Caco-2 (cell line): Measurements from ENCODE around the gene STAB1. TPM values are rescaled to one million over a fixed set of nuclear protein-coding genes. Genes with fewer than 3 reads are reported as not detected.

ENCODE experiments used
- BruUV-seq: library from RNA; stranded (reverse); fragments of 400-500 nt; replicated peaks from 2 replicates; lab custom pipeline; 2021; lab: Mats Ljungman, UMichigan
- CTCF ChIA-PET: fragments of 300-600 bp; sonication (Branson Sonifier 250); formaldehyde crosslinking; loops from one replicate; lab custom pipeline; 2022; ENCODE audit warnings: antibody characterized with exemption; lab: Charles Lee
- POLR2A ChIA-PET: fragments of 300-600 bp; sonication (Branson Sonifier 250); formaldehyde crosslinking; loops from one replicate; lab custom pipeline; 2022; ENCODE audit warnings: antibody characterized with exemption; lab: Charles Lee
- DNase-seq, 2 experiments: peaks; one replicate each; pipeline versions ENCODE4 v3.0.0 to v3.0.0-alpha.2; 2020 to 2022
- H3K27me3 ChIP-seq: replicated peaks from 2 replicates; pipeline ENCODE4 v1.6.0; 2011; ENCODE audit warnings: low read length; ENCODE audit not compliant: control insufficient read depth, insufficient read depth
- H3K36me3 ChIP-seq: 2 replicates; pipeline ENCODE4 v1.5.1; 2011; ENCODE audit warnings: low read length; ENCODE audit not compliant: control insufficient read depth, insufficient read depth
- H3K4me1 ChIP-seq: fragments of 250-450 bp; sonication (Bioruptor Pico); 2 replicates; pipeline ENCODE4 v1.5.1; 2020; ENCODE audit warnings: mild to moderate bottlenecking
- H3K4me3 ChIP-seq: 2 replicates; pipeline ENCODE4 v1.5.1; 2011; ENCODE audit warnings: low read depth, mild to moderate bottlenecking, control low read depth, low read length
- H3K9me3 ChIP-seq: fragments of 250-450 bp; sonication (Bioruptor Pico); 2 replicates; pipeline ENCODE4 v1.5.1; 2020; ENCODE audit warnings: mild to moderate bottlenecking, moderate library complexity
- H3K27ac Mint-ChIP-seq: one replicate; pipeline ENCODE4 v1.8.0; 2022; ENCODE audit warnings: mixed read lengths; ENCODE audit not compliant: unreplicated experiment
- H3K27me3 Mint-ChIP-seq: one replicate; pipeline ENCODE4 v1.8.0; 2022; ENCODE audit warnings: mixed read lengths; ENCODE audit not compliant: insufficient read depth, unreplicated experiment
- H3K36me3 Mint-ChIP-seq: one replicate; pipeline ENCODE4 v1.8.0; 2022; ENCODE audit warnings: mild to moderate bottlenecking, mixed read lengths; ENCODE audit not compliant: insufficient read depth, unreplicated experiment
- H3K4me1 Mint-ChIP-seq: one replicate; pipeline ENCODE4 v1.8.0; 2022; ENCODE audit warnings: low read depth, mixed read lengths; ENCODE audit not compliant: unreplicated experiment
- H3K4me3 Mint-ChIP-seq: one replicate; pipeline ENCODE4 v1.8.0; 2022; ENCODE audit warnings: mild to moderate bottlenecking, moderate library complexity, mixed read lengths; ENCODE audit not compliant: unreplicated experiment
- H3K9me3 Mint-ChIP-seq: one replicate; pipeline ENCODE4 v1.8.0; 2022; ENCODE audit warnings: mixed read lengths; ENCODE audit not compliant: unreplicated experiment
- intact Hi-C: fragments of 100-400 bp; cut with micrococcal nuclease; formaldehyde crosslinking; loops from one replicate; pipeline ENCODE4 v1.10.0; 2022; ENCODE audit not compliant: unreplicated experiment
- total RNA-seq: library from RNA; stranded (reverse); gene quantifications from 2 replicates; pipeline ENCODE4 v1.2.3, GENCODE V29; 2022
- TF ChIP-seq, protein P1 (sequence below), 2 experiments: fragments of 200-600 bp in 1 of 2; IDR thresholded peaks; 1 replicate in 1 of 2; 2 replicates in 1 of 2; pipeline versions ENCODE4 v1.5.1 to v1.8.0; 2011 to 2022; ENCODE audit warnings: antibody characterized with exemption in 1 of 2, control low read depth in 1 of 2, inconsistent platforms in 1 of 2, low read depth in 1 of 2, low read length in 1 of 2, mild to moderate bottlenecking in 1 of 2, moderate library complexity in 1 of 2; ENCODE audit not compliant: insufficient read depth in 1 of 2, severe bottlenecking in 1 of 2, unreplicated experiment in 1 of 2

Gene STAB1
- total RNA-seq, 1 experiment from 2014 or later, result 0.39 TPM

DNA sequence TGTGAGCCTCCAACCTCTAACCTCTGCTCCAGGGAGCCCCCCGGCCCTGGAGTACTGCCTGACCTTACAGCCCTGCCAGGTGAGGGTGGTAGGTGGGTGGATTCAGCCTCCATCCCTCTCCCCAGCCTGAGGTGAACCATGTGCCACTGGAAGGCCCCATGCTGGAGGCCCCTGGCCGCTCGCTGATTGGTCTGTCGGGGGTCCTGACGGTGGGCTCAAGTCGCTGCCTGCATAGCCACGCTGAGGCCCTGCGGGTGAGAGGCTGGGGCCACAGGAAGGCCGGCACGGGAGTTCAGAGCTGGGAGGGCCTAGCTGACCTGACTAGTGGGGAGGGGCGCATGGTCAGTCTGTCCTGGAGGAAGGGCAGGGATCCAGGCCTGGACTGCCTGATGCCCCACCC lies 19.4 kb downstream of the STAB1 start:
- H3K9me3 ChIP-seq, result no peaks in the 10 kb centered on the region
- no peaks in the 10 kb centered on the region for H3K4me1 ChIP-seq
- Mint-ChIP-seq H3K36me3 (no peaks in the 10 kb centered on the region), H3K9me3 (no peaks in the 10 kb centered on the region), H3K4me3 (no peak overlapping the region), H3K27me3 (no peaks in the 10 kb centered on the region), H3K27ac (no peak overlapping the region), H3K4me1 (no peaks in the 10 kb centered on the region)
- no peaks in the 10 kb centered on the region for H3K27me3 ChIP-seq
- DNase-seq, result no peak
- no peak overlapping the region for H3K4me3 ChIP-seq
- ChIA-PET POLR2A (no interaction called here), CTCF (no interaction called here)
- intact Hi-C loops, result no loop called here
- no TSS peak for BruUV-seq
- TF ChIP-seq, protein P1, sequence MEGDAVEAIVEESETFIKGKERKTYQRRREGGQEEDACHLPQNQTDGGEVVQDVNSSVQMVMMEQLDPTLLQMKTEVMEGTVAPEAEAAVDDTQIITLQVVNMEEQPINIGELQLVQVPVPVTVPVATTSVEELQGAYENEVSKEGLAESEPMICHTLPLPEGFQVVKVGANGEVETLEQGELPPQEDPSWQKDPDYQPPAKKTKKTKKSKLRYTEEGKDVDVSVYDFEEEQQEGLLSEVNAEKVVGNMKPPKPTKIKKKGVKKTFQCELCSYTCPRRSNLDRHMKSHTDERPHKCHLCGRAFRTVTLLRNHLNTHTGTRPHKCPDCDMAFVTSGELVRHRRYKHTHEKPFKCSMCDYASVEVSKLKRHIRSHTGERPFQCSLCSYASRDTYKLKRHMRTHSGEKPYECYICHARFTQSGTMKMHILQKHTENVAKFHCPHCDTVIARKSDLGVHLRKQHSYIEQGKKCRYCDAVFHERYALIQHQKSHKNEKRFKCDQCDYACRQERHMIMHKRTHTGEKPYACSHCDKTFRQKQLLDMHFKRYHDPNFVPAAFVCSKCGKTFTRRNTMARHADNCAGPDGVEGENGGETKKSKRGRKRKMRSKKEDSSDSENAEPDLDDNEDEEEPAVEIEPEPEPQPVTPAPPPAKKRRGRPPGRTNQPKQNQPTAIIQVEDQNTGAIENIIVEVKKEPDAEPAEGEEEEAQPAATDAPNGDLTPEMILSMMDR (IDR thresholded peaks at IDR 0.05; ENCODE audit: insufficient read depth in 1 of 2, low read depth in 1 of 2, low read length in 1 of 2, severe bottlenecking in 1 of 2, unreplicated experiment in 1 of 2), result no peak
- no peaks in the 10 kb centered on the region for H3K36me3 ChIP-seq

DNA sequence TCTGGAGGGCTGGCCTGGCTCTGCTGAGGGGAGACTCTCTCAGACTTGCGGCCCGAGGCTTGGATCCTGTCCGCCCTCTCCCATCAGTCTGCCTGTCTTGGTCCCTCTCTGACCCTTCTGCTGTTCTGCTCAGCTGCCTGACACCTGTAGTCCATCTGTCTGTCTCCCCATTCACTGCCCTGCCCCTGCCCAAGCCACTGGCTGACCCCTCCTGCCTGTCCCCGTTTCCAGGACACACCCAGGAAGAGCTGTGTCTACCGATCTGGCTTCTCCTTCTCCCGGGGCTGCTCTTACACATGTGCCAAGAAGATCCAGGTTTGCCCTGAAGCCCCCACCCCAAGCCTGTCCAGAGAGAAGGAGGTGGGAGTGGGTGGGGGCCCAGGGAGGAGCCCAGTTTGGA lies 20.1 kb downstream of the STAB1 start:
- H3K4me3 Mint-ChIP-seq, result no peak overlapping the region
- no peaks in the 10 kb centered on the region for H3K9me3 ChIP-seq
- DNase-seq, result no peak
- H3K36me3 Mint-ChIP-seq, result no peaks in the 10 kb centered on the region
- ChIA-PET POLR2A (no interaction called here), CTCF (no interaction called here)
- no peak overlapping the region for H3K27ac Mint-ChIP-seq
- no peaks in the 10 kb centered on the region for H3K36me3 ChIP-seq
- H3K4me1 ChIP-seq, result no peaks in the 10 kb centered on the region
- no peaks in the 10 kb centered on the region for H3K27me3 Mint-ChIP-seq
- TF ChIP-seq, protein P1 (IDR thresholded peaks at IDR 0.05; ENCODE audit: insufficient read depth in 1 of 2, low read depth in 1 of 2, low read length in 1 of 2, severe bottlenecking in 1 of 2, unreplicated experiment in 1 of 2), result no peak
- H3K4me1 Mint-ChIP-seq, result no peaks in the 10 kb centered on the region
- no TSS peak for BruUV-seq
- intact Hi-C loops, result no loop called here
- H3K27me3 ChIP-seq, result no peaks in the 10 kb centered on the region
- no peaks in the 10 kb centered on the region for H3K9me3 Mint-ChIP-seq
- no peak overlapping the region for H3K4me3 ChIP-seq

DNA sequence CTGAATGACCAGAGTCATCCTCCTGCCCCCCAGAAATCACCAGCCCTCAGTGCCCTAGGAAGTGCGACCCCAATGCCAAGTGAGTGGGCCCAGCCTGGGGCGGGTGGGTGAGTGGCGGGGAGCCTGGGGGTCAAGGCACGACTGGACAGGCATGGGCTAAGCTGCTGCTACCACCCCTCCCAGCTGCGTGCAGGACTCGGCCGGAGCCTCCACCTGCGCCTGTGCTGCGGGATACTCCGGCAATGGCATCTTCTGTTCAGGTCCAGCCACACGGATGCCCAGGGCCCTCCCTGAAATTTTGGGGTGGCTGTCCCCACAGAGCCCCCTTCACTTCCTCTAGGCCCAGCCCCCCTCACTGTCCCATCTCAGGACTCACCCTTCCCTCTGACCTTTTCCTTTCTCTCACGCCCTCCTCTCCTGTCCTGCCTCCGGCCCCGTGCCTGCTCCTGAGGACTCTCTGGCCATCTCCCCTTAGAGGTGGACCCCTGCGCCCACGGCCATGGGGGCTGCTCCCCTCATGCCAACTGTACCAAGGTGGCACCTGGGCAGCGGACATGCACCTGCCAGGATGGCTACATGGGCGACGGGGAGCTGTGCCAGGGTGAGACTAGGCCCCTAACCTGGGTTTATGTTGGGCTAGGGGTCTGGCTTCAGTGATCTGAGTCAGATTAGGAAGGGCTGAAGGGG lies 21.5 kb downstream of the STAB1 start:
- ChIA-PET CTCF (no interaction called here), POLR2A (no interaction called here)
- H3K27me3 ChIP-seq, result no peaks in the 10 kb centered on the region
- no peak overlapping the region for H3K4me3 Mint-ChIP-seq
- intact Hi-C loops, result no loop called here
- TF ChIP-seq, protein P1 (IDR thresholded peaks at IDR 0.05; ENCODE audit: insufficient read depth in 1 of 2, low read depth in 1 of 2, low read length in 1 of 2, severe bottlenecking in 1 of 2, unreplicated experiment in 1 of 2), result no peak
- no peaks in the 10 kb centered on the region for H3K36me3 ChIP-seq
- no peaks in the 10 kb centered on the region for H3K9me3 ChIP-seq
- no peak for DNase-seq
- H3K4me1 ChIP-seq, result no peaks in the 10 kb centered on the region
- no peaks in the 10 kb centered on the region for H3K27me3 Mint-ChIP-seq
- no peaks in the 10 kb centered on the region for H3K4me1 Mint-ChIP-seq
- no peak overlapping the region for H3K27ac Mint-ChIP-seq
- BruUV-seq, result no TSS peak
- no peaks in the 10 kb centered on the region for H3K36me3 Mint-ChIP-seq
- H3K4me3 ChIP-seq, result no peak overlapping the region
- no peaks in the 10 kb centered on the region for H3K9me3 Mint-ChIP-seq
